Vagina (tissue), 2 donors: ENCODE data around the gene LTV1.

Experiments used
- POLR2A ChIP-seq, 2 donors: fragments of 450-650 bp; IDR thresholded peaks; one replicate each; pipeline ENCODE4 v1.6.1; 2017; ENCODE audit warnings: antibody characterized with exemption in 2 of 2, mild to moderate bottlenecking in 2 of 2, moderate library complexity in 2 of 2
- POLR2AphosphoS5 ChIP-seq, 2 donors: sonication (generic); formaldehyde crosslinking; IDR thresholded peaks; one replicate each; pipeline ENCODE4 v1.9.0; 2017; ENCODE audit warnings: antibody characterized with exemption in 2 of 2, mild to moderate bottlenecking in 2 of 2, low read depth in 1 of 2; ENCODE audit not compliant: insufficient read depth in 1 of 2
- TF ChIP-seq, protein P1 (sequence below), 3 experiments: fragments of 450-650 bp in 2 of 3; fragments of 200-600 bp in 1 of 3; sonication (generic) in 1 of 3; IDR thresholded peaks; one replicate each; pipeline ENCODE4 v1.5.1; 2017 to 2019; ENCODE audit warnings: antibody characterized with exemption in 3 of 3, mild to moderate bottlenecking in 2 of 3, moderate library complexity in 2 of 3

DNA sequence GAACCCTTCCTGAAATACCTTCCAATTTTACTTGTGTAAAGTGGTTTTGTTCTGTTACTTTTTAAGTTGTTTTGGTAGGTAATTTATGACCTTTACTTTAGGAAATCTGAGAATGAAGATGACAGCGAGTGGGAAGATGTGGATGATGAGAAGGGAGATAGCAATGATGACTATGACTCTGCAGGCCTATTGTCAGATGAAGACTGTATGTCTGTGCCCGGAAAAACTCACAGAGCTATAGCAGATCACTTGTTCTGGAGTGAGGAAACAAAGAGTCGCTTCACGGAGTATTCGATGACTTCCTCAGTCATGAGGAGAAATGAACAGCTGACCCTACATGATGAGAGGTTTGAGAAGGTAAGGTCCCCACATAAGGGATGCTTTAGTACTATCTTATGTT is 14.5 kb downstream of the LTV1 start:
- TF ChIP-seq, protein P1, sequence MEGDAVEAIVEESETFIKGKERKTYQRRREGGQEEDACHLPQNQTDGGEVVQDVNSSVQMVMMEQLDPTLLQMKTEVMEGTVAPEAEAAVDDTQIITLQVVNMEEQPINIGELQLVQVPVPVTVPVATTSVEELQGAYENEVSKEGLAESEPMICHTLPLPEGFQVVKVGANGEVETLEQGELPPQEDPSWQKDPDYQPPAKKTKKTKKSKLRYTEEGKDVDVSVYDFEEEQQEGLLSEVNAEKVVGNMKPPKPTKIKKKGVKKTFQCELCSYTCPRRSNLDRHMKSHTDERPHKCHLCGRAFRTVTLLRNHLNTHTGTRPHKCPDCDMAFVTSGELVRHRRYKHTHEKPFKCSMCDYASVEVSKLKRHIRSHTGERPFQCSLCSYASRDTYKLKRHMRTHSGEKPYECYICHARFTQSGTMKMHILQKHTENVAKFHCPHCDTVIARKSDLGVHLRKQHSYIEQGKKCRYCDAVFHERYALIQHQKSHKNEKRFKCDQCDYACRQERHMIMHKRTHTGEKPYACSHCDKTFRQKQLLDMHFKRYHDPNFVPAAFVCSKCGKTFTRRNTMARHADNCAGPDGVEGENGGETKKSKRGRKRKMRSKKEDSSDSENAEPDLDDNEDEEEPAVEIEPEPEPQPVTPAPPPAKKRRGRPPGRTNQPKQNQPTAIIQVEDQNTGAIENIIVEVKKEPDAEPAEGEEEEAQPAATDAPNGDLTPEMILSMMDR (IDR thresholded peaks at IDR 0.05), result no peak
- TF ChIP-seq POLR2AphosphoS5 (IDR thresholded peaks at IDR 0.05; ENCODE audit: insufficient read depth in 1 of 2, low read depth in 1 of 2), result no peak
- TF ChIP-seq POLR2A (IDR thresholded peaks at IDR 0.05), result no peak
